Liver (tissue), 9 donors: ENCODE results near the gene UGT1A7. TPM values are rescaled to one million over a fixed set of nuclear protein-coding genes. Genes with fewer than 3 reads are reported as not detected.
"Not testable (repeated sequence)": the region's sequence is repeated elsewhere in the genome, so short reads cannot be mapped to it uniquely, and the experiment has no call there.

Source experiments
- DNase-seq: peaks from one replicate; pipeline ENCODE4 v3.0.0-alpha.2; 2017; ENCODE audit warnings: low spot score
- H3K27ac ChIP-seq, 2 donors: one replicate each; pipeline ENCODE4 v1.7.0; 2013; ENCODE audit warnings: inconsistent platforms in 2 of 2, low read length in 2 of 2, control low read depth in 1 of 2, low read depth in 1 of 2, mild to moderate bottlenecking in 1 of 2
- H3K27me3 ChIP-seq, 4 donors: one replicate each; pipeline versions ENCODE4 v1.6.1 to v1.7.0; 2013; ENCODE audit warnings: low read length in 3 of 4, inconsistent platforms in 1 of 4, mild to moderate bottlenecking in 1 of 4, moderate library complexity in 1 of 4; ENCODE audit not compliant: control insufficient read depth in 4 of 4, insufficient read depth in 4 of 4
- H3K36me3 ChIP-seq, 4 donors: one replicate each; pipeline versions ENCODE4 v1.6.1 to v1.7.0; 2013; ENCODE audit warnings: low read length in 3 of 4, mild to moderate bottlenecking in 3 of 4, low read depth in 1 of 4, moderate library complexity in 1 of 4; ENCODE audit not compliant: control insufficient read depth in 4 of 4, insufficient read depth in 3 of 4
- H3K4me1 ChIP-seq, 4 donors: one replicate each; pipeline versions ENCODE4 v1.6.1 to v1.7.0; 2013; ENCODE audit warnings: low read length in 3 of 4, mild to moderate bottlenecking in 3 of 4, moderate library complexity in 1 of 4; ENCODE audit not compliant: control insufficient read depth in 4 of 4, insufficient read depth in 4 of 4
- H3K4me3 ChIP-seq, 3 donors: one replicate each; pipeline versions ENCODE4 v1.6.1 to v1.7.0; 2013; ENCODE audit warnings: low read length in 3 of 3, control low read depth in 1 of 3, low read depth in 1 of 3, mild to moderate bottlenecking in 1 of 3
- H3K9ac ChIP-seq, 2 donors: one replicate each; pipeline ENCODE4 v1.7.0; 2013; ENCODE audit warnings: low read length in 2 of 2, mild to moderate bottlenecking in 2 of 2, moderate library complexity in 2 of 2, control low read depth in 1 of 2, low read depth in 1 of 2
- H3K9me3 ChIP-seq, 4 donors: one replicate each; pipeline versions ENCODE4 v1.6.1 to v1.7.0; 2013; ENCODE audit warnings: low read length in 3 of 4; ENCODE audit not compliant: control insufficient read depth in 4 of 4
- ATF3 ChIP-seq: IDR thresholded peaks from 2 replicates; pipeline ENCODE4 v1.6.1; 2016; ENCODE audit warnings: antibody characterized with exemption
- CTCF ChIP-seq: fragments of 150-350 bp; IDR thresholded peaks from 2 replicates; pipeline ENCODE4 v1.5.1; 2017; ENCODE audit warnings: improper control_type of control experiment, low read depth, low read length; ENCODE audit not compliant: missing input control
- EGR1 ChIP-seq, 2 donors: IDR thresholded peaks; 2 replicates each; pipeline ENCODE4 v1.6.1; 2016 to 2018; ENCODE audit warnings: antibody characterized with exemption in 2 of 2, low read depth in 2 of 2
- GABPA ChIP-seq, 2 donors: IDR thresholded peaks in 1 of 2; conservative IDR thresholded peaks in 1 of 2; 2 replicates each; pipeline ENCODE4 v1.6.1; 2016; ENCODE audit warnings: antibody characterized with exemption in 2 of 2, mild to moderate bottlenecking in 1 of 2, moderate library complexity in 1 of 2
- HNF4A ChIP-seq, 2 donors: conservative IDR thresholded peaks; 2 replicates each; pipeline ENCODE4 v1.6.1; 2016; ENCODE audit warnings: antibody characterized with exemption in 2 of 2, mild to moderate bottlenecking in 2 of 2
- HNF4G ChIP-seq: IDR thresholded peaks from 2 replicates; pipeline ENCODE4 v1.6.1; 2016; ENCODE audit warnings: antibody characterized with exemption
- MAX ChIP-seq: IDR thresholded peaks from 2 replicates; pipeline ENCODE4 v1.6.1; 2016; ENCODE audit warnings: antibody characterized with exemption
- NR2F2 ChIP-seq: IDR thresholded peaks from 2 replicates; pipeline ENCODE4 v1.6.1; 2016; ENCODE audit warnings: antibody characterized with exemption
- RAD21 ChIP-seq, 2 donors: IDR thresholded peaks; 2 replicates each; pipeline ENCODE4 v1.6.1; 2016; ENCODE audit warnings: antibody characterized with exemption in 2 of 2, mild to moderate bottlenecking in 2 of 2
- RXRA ChIP-seq, 2 donors: IDR thresholded peaks; 2 replicates each; pipeline ENCODE4 v1.6.1; 2017 to 2018; ENCODE audit warnings: antibody characterized with exemption in 2 of 2, mild to moderate bottlenecking in 1 of 2
- SP1 ChIP-seq: IDR thresholded peaks from 2 replicates; pipeline ENCODE4 v1.6.1; 2018; ENCODE audit warnings: antibody characterized with exemption, mild to moderate bottlenecking
- ZBTB33 ChIP-seq: IDR thresholded peaks from 2 replicates; pipeline ENCODE4 v1.6.1; 2016; ENCODE audit warnings: antibody characterized with exemption
- WGBS: extraction: QIAGEN DNeasy Blood & Tissue Kit; methylation state at CpG from one replicate; pipeline ENCODE4 v1.1.7; 2013; 5-methylcytosine and 5-hydroxymethylcytosine counted together
- polyA plus RNA-seq, 2 donors: library from polyadenylated mRNA; stranded (reverse) in 1 of 2; unstranded in 1 of 2; fragments of 200-250 nt in 1 of 2; fragments of >200 nt in 1 of 2; fragmentation: Nextera tagmentation in 1 of 2; extraction: Ambion mirVana in 1 of 2; gene quantifications; one replicate each; pipeline versions ENCODE4 v1.2.1 to v1.2.3, GENCODE V29; 2013 to 2015
- total RNA-seq, 2 donors: library from RNA; depleted of rRNA; stranded (reverse); fragments of >200 nt; gene quantifications; one replicate each; pipeline ENCODE4 v1.2.3, GENCODE V29; 2014
- donor health status: healthy.
- donor health status: healthy.
- donor health status: healthy.
- donor health status: healthy.
- donor health status: healthy.

Gene UGT1A7
- total and polyA plus RNA-seq, 4 donors, result 0.02 to 2.2 (median 0.38) TPM; not detected in 1

- WGBS, result 55% methylated on average over 2 of the region's 2 CpGs
- not testable (repeated sequence) for DNase-seq, H3K27me3 ChIP-seq, H3K4me3 ChIP-seq, H3K9ac ChIP-seq, H3K27ac ChIP-seq, H3K36me3 ChIP-seq, H3K9me3 ChIP-seq
- H3K4me1 ChIP-seq, result peaks cover 8 to 52% (median 30%) of the 10 kb centered on the region in 4 donors
- TF ChIP-seq HNF4G, result peak; percentile 27
- peak in 1 of 2 donors; percentile 53 for TF ChIP-seq RXRA (IDR thresholded peaks at IDR 0.05)
- TF ChIP-seq HNF4A (conservative IDR thresholded peaks at IDR 0.05), result peak; percentile 74 to 77
Observed at GRCh38 chr2:233751212-233752009, 69.7 kb downstream of the UGT1A7 start.

GRCh38 chr2:233754872-233755611 is 73.3 kb downstream of the UGT1A7 start:
- Histone ChIP-seq H3K27ac (no peak overlapping the region), H3K9ac (no peak overlapping the region), H3K4me3 (no peak overlapping the region), H3K9me3 (no peaks in the 10 kb centered on the region), H3K4me1 (peaks cover 12 to 52% (median 31%) of the 10 kb centered on the region in 4 donors), H3K27me3 (no peaks in the 10 kb centered on the region), H3K36me3 (no peaks in the 10 kb centered on the region)
- WGBS, result 96% methylated on average over 44 of the region's 44 CpGs
- DNase-seq, result no peak
- no peak for TF ChIP-seq ZBTB33
- TF ChIP-seq NR2F2, result no peak
- TF ChIP-seq RAD21 (IDR thresholded peaks at IDR 0.05), result no peak
- TF ChIP-seq EGR1 (IDR thresholded peaks at IDR 0.05; ENCODE audit: low read depth in 2 of 2), result no peak
- TF ChIP-seq MAX, result no peak
- TF ChIP-seq ATF3, result no peak
- TF ChIP-seq SP1, result no peak
- TF ChIP-seq CTCF, result no peak
- no peak for TF ChIP-seq GABPA (IDR thresholded peaks at IDR 0.05 in 1 of 2, conservative IDR thresholded peaks at IDR 0.05 in 1 of 2)
- no peak for TF ChIP-seq HNF4G
